Measurements from ENCODE around the gene DNALI1. TPM values are rescaled to one million over a fixed set of nuclear protein-coding genes. Genes with fewer than 3 reads are reported as not detected.
"Not testable (repeated sequence)": the region's sequence is repeated elsewhere in the genome, so short reads cannot be mapped to it uniquely, and the experiment has no call there.

Gene DNALI1
- total RNA-seq, 1 donor from 2014 or later = 12.2 TPM

- no peak for DNase-seq
- H3K4me3 Mint-ChIP-seq (ENCODE audit: unreplicated experiment) = no peak overlapping the region
- no peak overlapping the region for H3K27ac Mint-ChIP-seq (ENCODE audit: unreplicated experiment)
- no peaks in the 10 kb centered on the region for H3K27me3 Mint-ChIP-seq (ENCODE audit: unreplicated experiment)
- H3K36me3 Mint-ChIP-seq (ENCODE audit: unreplicated experiment) = no peaks in the 10 kb centered on the region
- no peak for TF ChIP-seq CTCF (IDR thresholded peaks at IDR 0.05; ENCODE audit: partially characterized antibody, unreplicated experiment)
- no peaks in the 10 kb centered on the region for H3K4me1 Mint-ChIP-seq (ENCODE audit: low read depth, unreplicated experiment)
- H3K9me3 Mint-ChIP-seq (ENCODE audit: unreplicated experiment) = no peaks in the 10 kb centered on the region
These were observed 23.2 kb upstream of the DNALI1 start for GRCh38 chr1:37533317-37534093.

- Mint-ChIP-seq H3K27me3 (ENCODE audit: unreplicated experiment) (no peaks in the 10 kb centered on the region), H3K9me3 (ENCODE audit: unreplicated experiment) (no peaks in the 10 kb centered on the region), H3K36me3 (ENCODE audit: unreplicated experiment) (no peaks in the 10 kb centered on the region), H3K4me3 (ENCODE audit: unreplicated experiment) (no peak overlapping the region), H3K27ac (ENCODE audit: unreplicated experiment) (no peak overlapping the region), H3K4me1 (ENCODE audit: low read depth, unreplicated experiment) (no peaks in the 10 kb centered on the region)
- no peak for TF ChIP-seq CTCF (IDR thresholded peaks at IDR 0.05; ENCODE audit: partially characterized antibody, unreplicated experiment)
- no peak for DNase-seq
These were observed 19.4 kb upstream of the DNALI1 start for GRCh38 chr1:37537378-37537777.

- H3K27ac Mint-ChIP-seq (ENCODE audit: unreplicated experiment); H3K4me1 Mint-ChIP-seq (ENCODE audit: low read depth, unreplicated experiment); DNase-seq; H3K9me3 Mint-ChIP-seq (ENCODE audit: unreplicated experiment); H3K4me3 Mint-ChIP-seq (ENCODE audit: unreplicated experiment); H3K36me3 Mint-ChIP-seq (ENCODE audit: unreplicated experiment); H3K27me3 Mint-ChIP-seq (ENCODE audit: unreplicated experiment): not testable (repeated sequence)
These were observed 17.6 kb upstream of the DNALI1 start for GRCh38 chr1:37539154-37539553.

GRCh38 chr1:37540036-37540785 lies 16.5 kb upstream of the DNALI1 start:
- Mint-ChIP-seq H3K27me3 (ENCODE audit: unreplicated experiment) (no peaks in the 10 kb centered on the region), H3K36me3 (ENCODE audit: unreplicated experiment) (no peaks in the 10 kb centered on the region), H3K9me3 (ENCODE audit: unreplicated experiment) (no peaks in the 10 kb centered on the region), H3K4me1 (ENCODE audit: low read depth, unreplicated experiment) (no peaks in the 10 kb centered on the region), H3K4me3 (ENCODE audit: unreplicated experiment) (no peak overlapping the region), H3K27ac (ENCODE audit: unreplicated experiment) (no peak overlapping the region)
- DNase-seq = no peak
- no peak for TF ChIP-seq CTCF (IDR thresholded peaks at IDR 0.05; ENCODE audit: partially characterized antibody, unreplicated experiment)

- Mint-ChIP-seq H3K4me3 (ENCODE audit: unreplicated experiment) (no peak overlapping the region), H3K36me3 (ENCODE audit: unreplicated experiment) (no peaks in the 10 kb centered on the region), H3K9me3 (ENCODE audit: unreplicated experiment) (no peaks in the 10 kb centered on the region), H3K27me3 (ENCODE audit: unreplicated experiment) (no peaks in the 10 kb centered on the region), H3K27ac (ENCODE audit: unreplicated experiment) (no peak overlapping the region), H3K4me1 (ENCODE audit: low read depth, unreplicated experiment) (no peaks in the 10 kb centered on the region)
- no peak for DNase-seq
- no peak for TF ChIP-seq CTCF (IDR thresholded peaks at IDR 0.05; ENCODE audit: partially characterized antibody, unreplicated experiment)
These were observed 12.2 kb upstream of the DNALI1 start for GRCh38 chr1:37544530-37544929.

All from glutamatergic neuron (in vitro differentiated cells).